ENCODE data around the gene LCOR.

DNA sequence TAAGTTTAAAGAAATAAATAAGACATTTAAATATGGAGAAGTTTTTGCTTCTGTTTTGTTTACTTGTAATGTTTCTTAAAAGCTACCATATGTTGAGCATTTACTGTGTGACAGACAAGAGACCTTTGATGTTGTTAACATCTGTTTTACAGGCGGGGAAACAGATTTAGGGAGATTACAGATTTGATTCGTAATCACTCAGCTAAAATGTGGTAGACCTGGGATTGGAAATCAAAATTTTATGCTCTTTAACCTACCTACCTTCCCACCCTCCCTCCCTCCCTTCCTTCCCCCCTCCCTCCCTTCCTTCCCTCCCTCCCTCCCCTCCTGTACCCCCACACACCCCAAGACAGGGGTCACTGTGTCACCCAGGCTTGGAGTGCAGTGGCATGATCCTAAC lies 11.7 kb downstream of the LCOR start:
- TF ChIP-seq, protein P1, sequence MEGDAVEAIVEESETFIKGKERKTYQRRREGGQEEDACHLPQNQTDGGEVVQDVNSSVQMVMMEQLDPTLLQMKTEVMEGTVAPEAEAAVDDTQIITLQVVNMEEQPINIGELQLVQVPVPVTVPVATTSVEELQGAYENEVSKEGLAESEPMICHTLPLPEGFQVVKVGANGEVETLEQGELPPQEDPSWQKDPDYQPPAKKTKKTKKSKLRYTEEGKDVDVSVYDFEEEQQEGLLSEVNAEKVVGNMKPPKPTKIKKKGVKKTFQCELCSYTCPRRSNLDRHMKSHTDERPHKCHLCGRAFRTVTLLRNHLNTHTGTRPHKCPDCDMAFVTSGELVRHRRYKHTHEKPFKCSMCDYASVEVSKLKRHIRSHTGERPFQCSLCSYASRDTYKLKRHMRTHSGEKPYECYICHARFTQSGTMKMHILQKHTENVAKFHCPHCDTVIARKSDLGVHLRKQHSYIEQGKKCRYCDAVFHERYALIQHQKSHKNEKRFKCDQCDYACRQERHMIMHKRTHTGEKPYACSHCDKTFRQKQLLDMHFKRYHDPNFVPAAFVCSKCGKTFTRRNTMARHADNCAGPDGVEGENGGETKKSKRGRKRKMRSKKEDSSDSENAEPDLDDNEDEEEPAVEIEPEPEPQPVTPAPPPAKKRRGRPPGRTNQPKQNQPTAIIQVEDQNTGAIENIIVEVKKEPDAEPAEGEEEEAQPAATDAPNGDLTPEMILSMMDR (IDR thresholded peaks at IDR 0.05) = no peak
- TF ChIP-seq, protein P2, sequence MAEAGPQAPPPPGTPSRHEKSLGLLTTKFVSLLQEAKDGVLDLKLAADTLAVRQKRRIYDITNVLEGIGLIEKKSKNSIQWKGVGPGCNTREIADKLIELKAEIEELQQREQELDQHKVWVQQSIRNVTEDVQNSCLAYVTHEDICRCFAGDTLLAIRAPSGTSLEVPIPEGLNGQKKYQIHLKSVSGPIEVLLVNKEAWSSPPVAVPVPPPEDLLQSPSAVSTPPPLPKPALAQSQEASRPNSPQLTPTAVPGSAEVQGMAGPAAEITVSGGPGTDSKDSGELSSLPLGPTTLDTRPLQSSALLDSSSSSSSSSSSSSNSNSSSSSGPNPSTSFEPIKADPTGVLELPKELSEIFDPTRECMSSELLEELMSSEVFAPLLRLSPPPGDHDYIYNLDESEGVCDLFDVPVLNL (CRISPR knock-in tag; IDR thresholded peaks at IDR 0.05; ENCODE audit: borderline replicate concordance, low read depth) = no peak
- no peak for TF ChIP-seq CREM (CRISPR knock-in tag; IDR thresholded peaks at IDR 0.05)
